ENCODE data around the gene SRD5A1.
A peak's percentile ranks its signal among the peaks of the same experiment; 100 is the strongest.
"Not testable (repeated sequence)": the region's sequence is repeated elsewhere in the genome, so short reads cannot be mapped to it uniquely, and the experiment has no call there.

Gene SRD5A1

GRCh38 chr5:6606884-6607558 lies 26.2 kb upstream of the SRD5A1 start:
- no peak for DNase-seq

DNA sequence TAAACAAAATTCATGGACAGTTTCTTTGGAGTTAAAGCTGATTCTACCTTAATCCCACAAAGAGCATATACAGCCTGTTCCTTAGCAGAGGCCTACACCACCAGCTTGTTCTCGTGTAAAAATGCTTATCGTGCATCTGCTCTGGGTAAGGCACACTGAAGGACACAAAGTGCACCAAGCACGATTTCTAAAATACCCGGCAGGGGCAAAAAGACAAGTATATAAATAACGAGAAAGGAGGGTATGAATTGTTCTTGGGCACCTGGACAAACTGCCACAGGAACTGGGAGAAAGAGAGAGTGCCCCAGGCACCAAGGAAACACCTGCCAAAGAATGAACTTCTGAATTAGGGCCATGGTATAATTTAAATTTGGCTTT lies 25.7 kb upstream of the SRD5A1 start:
- DNase-seq: no peak

DNA sequence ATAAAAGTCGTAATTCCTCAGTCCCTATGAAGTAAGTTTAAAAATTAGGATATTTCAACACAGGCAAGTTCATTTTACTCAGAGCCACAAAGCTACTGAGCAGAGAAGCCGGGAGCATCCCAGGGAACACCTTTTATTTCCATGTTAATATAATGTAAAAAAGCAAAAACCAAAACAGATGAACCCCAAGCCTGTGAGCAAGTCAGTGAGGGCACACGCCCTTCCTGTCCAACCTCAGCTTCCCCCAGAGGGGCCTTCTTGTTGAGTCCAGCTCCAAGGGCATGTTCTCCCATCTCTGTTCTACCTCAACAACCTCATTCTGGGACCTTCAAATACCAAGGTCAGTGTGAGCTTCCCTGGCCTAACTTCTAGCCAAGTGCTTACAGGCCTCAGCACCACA lies 25.2 kb upstream of the SRD5A1 start:
- no peak for DNase-seq

GRCh38 chr5:6611334-6612256 lies 21.6 kb upstream of the SRD5A1 start:
- no peak for DNase-seq

DNA sequence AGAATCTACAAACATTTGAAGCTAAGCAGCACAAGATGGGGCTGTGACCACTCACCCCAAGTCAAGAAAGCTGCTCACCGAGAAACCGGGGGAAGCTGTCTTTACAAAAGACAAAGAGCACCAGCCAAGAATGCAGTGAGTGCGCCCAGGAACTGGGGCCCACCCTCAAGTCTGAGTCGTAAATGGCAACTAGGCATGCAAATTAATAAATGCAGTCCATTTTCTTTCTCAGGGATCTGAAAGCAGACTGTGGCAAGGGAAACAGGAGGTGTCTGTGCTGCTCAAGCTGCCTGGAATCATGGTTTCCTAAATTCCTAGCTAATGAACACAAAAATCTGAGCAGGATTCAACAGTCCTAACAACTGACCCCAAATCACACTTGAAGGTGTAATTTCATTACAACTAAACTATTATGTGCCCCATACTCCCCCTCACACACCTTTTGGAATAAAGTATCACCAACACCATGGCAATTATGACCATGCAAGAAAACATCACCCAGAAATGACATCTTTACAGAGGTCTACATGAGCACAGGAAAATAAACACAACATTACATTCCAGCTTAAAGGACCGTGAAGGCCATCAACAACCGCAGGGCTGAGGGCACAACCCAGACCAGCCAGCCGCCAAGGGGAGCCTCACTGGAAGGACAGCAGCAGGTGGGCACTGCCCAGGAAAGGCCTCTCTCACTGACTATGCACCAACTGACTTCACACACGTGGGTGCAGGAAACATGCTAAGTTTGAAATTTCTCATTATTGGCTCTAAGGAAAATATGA lies 18.0 kb upstream of the SRD5A1 start:
- DNase-seq: no peak

GRCh38 chr5:6616632-6617031 lies 16.6 kb upstream of the SRD5A1 start:
- DNase-seq: no peak

- no peak for DNase-seq
Observed at GRCh38 chr5:6623228-6623627, 10.0 kb upstream of the SRD5A1 start.

- DNase-seq: no peak
Observed at GRCh38 chr5:6623941-6624340, 9.3 kb upstream of the SRD5A1 start.

- no peak for DNase-seq
Observed at GRCh38 chr5:6626508-6626907, 6.7 kb upstream of the SRD5A1 start.

GRCh38 chr5:6631441-6631840 lies 1.8 kb upstream of the SRD5A1 start:
- DNase-seq: no peak

GRCh38 chr5:6632324-6632887 lies 834 bp upstream of the SRD5A1 start:
- DNase-seq: no peak

- peak; percentile 19 for DNase-seq
Observed at GRCh38 chr5:6633469-6634245, 417 bp downstream of the SRD5A1 start.

DNA sequence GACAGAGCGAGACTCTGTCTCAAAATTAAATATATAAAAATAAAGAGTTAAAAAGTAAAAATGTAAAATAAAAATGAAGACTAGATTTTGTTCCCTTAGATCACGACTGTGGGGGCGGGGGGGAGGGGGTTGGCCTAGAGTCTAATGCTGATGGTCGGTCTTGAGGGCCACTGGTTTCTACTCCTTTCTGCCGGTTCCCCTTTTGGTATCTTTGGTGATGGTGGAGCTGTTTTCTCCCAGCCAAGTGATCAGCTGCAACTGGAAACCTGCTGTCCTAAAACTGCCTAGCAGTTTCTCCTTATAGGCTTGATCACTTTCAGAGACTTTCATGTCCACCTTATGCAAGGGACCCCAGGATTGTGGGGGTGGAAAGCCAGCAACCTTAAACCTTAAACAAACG lies 1.1 kb downstream of the SRD5A1 start:
- no peak for DNase-seq

DNA sequence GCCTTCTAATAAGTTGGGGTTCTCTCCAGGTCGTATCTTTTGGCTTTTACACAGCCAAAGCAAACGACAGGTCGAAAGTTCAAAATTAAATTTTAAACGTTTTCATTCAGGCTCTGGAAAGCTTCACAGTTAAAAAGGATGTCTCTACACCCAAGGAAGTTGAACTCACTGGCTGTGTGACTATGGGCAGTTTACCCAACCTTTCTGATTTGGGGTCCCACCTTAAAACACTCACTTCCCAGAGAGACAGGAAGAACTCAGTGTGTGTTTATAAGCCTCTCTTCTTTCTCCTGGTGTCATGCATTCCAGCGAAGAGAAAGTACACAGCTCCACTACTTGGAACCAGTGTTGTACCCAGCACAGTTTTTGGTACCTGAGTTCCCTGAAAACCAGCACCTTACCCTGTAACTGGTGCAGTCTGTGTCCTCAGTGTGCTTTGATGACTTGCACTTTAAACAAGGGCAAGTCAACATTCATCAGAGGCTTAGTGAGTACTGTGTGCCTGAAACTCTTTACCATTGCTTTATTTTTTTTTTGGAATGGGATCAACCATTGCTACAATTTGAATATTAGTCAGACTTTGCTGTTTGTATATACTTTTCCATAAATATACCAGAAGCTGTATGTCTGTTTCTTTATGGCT lies 1.7 kb downstream of the SRD5A1 start:
- no peak for DNase-seq

- no peak for DNase-seq
Observed at GRCh38 chr5:6636293-6636692, 3.1 kb downstream of the SRD5A1 start.

GRCh38 chr5:6637022-6637421 lies 3.8 kb downstream of the SRD5A1 start:
- no peak for DNase-seq

DNA sequence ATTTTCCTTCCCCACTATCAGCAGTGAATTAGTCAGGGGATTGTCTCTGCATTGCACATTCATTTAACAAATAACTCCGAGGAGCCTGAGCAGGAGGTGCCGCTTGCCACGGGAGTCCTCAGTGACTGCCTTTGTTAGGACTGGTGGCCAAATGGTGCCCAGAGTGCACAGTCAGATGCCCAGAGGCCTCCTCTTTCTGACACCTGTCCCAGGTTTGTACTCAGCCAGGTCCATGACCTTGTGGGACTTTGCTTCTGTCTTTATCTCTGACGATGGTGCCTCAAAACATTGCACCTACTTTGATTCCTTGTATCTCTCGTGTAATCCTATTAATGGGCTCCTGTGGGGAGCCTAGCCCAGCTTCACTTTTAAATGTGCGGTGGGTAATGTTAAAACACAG lies 4.3 kb downstream of the SRD5A1 start:
- no peak for DNase-seq

DNA sequence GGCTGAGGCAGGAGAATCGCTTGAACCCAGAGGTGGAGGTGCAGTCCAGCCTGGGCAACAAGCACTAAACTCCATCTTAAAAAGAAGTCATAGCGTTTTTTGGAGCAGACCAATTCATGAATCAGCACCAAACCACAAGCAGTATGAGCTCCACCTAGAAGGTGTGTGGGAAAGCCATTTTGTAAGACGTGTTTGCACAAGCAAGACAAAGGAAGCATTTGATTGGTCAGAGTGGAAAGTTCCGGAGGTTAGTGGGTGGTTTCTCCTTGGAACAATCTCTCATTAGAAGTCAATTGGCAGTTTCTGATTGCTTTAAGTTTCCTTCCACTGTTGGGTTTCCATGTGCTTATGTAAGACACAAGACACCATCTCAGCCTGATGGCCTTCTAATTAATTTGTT lies 5.0 kb downstream of the SRD5A1 start:
- no peak for DNase-seq

- DNase-seq: no peak
Observed at GRCh38 chr5:6642655-6643054, 9.4 kb downstream of the SRD5A1 start.

GRCh38 chr5:6644794-6645241 lies 11.6 kb downstream of the SRD5A1 start:
- no peak for DNase-seq

DNA sequence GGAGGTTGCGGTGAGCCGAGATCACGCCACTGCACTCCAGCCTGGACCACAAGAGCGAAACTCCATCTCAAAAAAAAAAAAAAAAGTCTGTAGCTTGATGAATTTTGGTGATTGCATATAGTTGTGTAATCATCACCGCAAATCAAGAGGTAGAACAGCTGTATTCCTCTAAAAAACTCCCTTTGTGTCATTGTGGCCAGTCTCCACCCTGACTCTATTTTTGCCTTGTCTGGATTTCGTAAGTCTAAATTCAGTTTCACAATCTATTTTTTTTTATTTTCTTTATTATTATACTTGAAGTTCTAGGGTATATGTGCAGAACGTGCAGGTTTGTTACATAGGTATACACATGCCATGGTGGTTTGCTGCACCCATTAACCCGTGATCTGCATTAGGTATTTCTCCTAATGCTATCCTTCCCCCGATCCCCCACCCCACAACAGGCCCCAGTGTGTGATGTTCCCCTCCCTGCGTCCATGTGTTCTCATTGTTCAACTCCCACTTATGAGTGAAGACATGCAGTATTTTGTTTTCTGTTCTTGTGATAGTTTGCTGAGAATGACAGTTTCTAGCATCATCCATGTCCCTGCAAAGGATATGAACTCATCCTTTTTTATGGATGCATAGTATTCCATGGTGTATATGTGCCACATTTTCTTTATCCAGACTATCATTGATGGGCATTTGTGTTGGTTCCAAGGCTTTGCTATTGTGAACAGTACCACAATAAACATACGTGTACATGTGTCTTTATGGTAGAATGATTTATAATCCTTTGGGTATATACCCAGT lies 12.5 kb downstream of the SRD5A1 start:
- DNase-seq: not testable (repeated sequence)
